HEK293 (cell line): ENCODE measurements around the gene OSTC.

Experiments
- CTCF ChIA-PET: fragments of 350-600 bp; formaldehyde crosslinking; extraction: SDS; loops from one replicate; lab custom pipeline; 2021; ENCODE audit warnings: antibody characterized with exemption; lab: Yijun Ruan, JAX
- POLR2A ChIA-PET: fragments of 300-600 bp; formaldehyde crosslinking; extraction: SDS; loops from one replicate; lab custom pipeline; 2020; ENCODE audit warnings: antibody characterized with exemption, inconsistent platforms; lab: Yijun Ruan, JAX
- H3K27ac ChIP-seq: fragments of 200-500 bp; sonication (Bioruptor generic); 2 replicates; pipeline ENCODE4 v1.5.1; 2014; ENCODE audit warnings: low read depth, low read length, control low read depth, inconsistent platforms; ENCODE audit errors: extremely low read depth
- H3K36me3 ChIP-seq, 2 experiments: fragments of 200-500 bp in 1 of 2; sonication (Bioruptor generic) in 1 of 2; 1 replicate in 1 of 2; 2 replicates in 1 of 2; pipeline ENCODE4 v1.5.1; 2014 to 2017; ENCODE audit warnings: inconsistent platforms in 2 of 2, low read length in 2 of 2; ENCODE audit not compliant: control insufficient read depth in 2 of 2, insufficient read depth in 1 of 2
- H3K4me1 ChIP-seq: fragments of 200-500 bp; sonication (Bioruptor generic); 2 replicates; pipeline ENCODE4 v1.5.1; 2014; ENCODE audit warnings: mild to moderate bottlenecking, low read length, inconsistent platforms; ENCODE audit not compliant: control insufficient read depth, insufficient read depth
- H3K4me3 ChIP-seq: 2 replicates; pipeline ENCODE4 v1.5.1; 2011; ENCODE audit warnings: low read depth, mild to moderate bottlenecking, control low read depth, low read length, moderate library complexity
- H3K9me3 ChIP-seq: fragments of 200-500 bp; sonication (Bioruptor generic); 2 replicates; pipeline ENCODE4 v1.5.1; 2014; ENCODE audit warnings: low read depth, low read length, inconsistent platforms; ENCODE audit not compliant: control insufficient read depth, insufficient read depth
- BCL6B ChIP-seq: fragments of 450-650 bp; formaldehyde crosslinking; IDR thresholded peaks from 2 replicates; pipeline ENCODE4 v1.5.1; 2017; ENCODE audit warnings: missing biosample characterization, missing genetic modification characterization
- HIC1 ChIP-seq: fragments of 450-650 bp; formaldehyde crosslinking; IDR thresholded peaks from 2 replicates; pipeline ENCODE4 v1.5.1; 2016; ENCODE audit warnings: missing biosample characterization, missing genetic modification characterization
- KLF1 ChIP-seq: fragments of 450-650 bp; formaldehyde crosslinking; IDR thresholded peaks from 2 replicates; pipeline ENCODE4 v1.5.1; 2016; ENCODE audit warnings: missing biosample characterization, missing genetic modification characterization
- PBX3 ChIP-seq: sonication (generic); formaldehyde crosslinking; IDR thresholded peaks from 2 replicates; pipeline ENCODE4 v1.8.1; 2022; ENCODE audit warnings: mild to moderate bottlenecking, moderate library complexity, missing genetic modification reagents
- SETDB1 ChIP-seq: IDR thresholded peaks from one replicate; pipeline ENCODE4 v1.6.1; 2017; ENCODE audit warnings: mild to moderate bottlenecking, low read length, moderate library complexity, mixed read lengths; ENCODE audit not compliant: insufficient read length
- SP7 ChIP-seq: fragments of 450-650 bp; formaldehyde crosslinking; IDR thresholded peaks from 2 replicates; pipeline ENCODE4 v1.5.1; 2016; ENCODE audit warnings: missing biosample characterization, missing genetic modification characterization
- ZBTB1 ChIP-seq: fragments of 450-650 bp; formaldehyde crosslinking; IDR thresholded peaks from 2 replicates; pipeline ENCODE4 v1.5.1; 2016; ENCODE audit warnings: missing biosample characterization, missing genetic modification characterization
- ZBTB48 ChIP-seq: fragments of 450-650 bp; formaldehyde crosslinking; IDR thresholded peaks from 2 replicates; pipeline ENCODE4 v1.5.1; 2016; ENCODE audit warnings: missing biosample characterization, missing genetic modification characterization
- ZBTB6 ChIP-seq: fragments of 450-650 bp; formaldehyde crosslinking; IDR thresholded peaks from 2 replicates; pipeline ENCODE4 v1.5.1; 2017; ENCODE audit warnings: missing biosample characterization, missing genetic modification characterization
- ZFP41 ChIP-seq: fragments of 450-650 bp; formaldehyde crosslinking; IDR thresholded peaks from 2 replicates; pipeline ENCODE4 v1.5.1; 2016; ENCODE audit warnings: missing biosample characterization, missing genetic modification characterization, borderline replicate concordance
- ZNF132 ChIP-seq: fragments of 450-650 bp; formaldehyde crosslinking; IDR thresholded peaks from 2 replicates; pipeline ENCODE4 v1.5.1; 2017; ENCODE audit warnings: missing biosample characterization, missing genetic modification characterization, borderline replicate concordance
- ZNF214 ChIP-seq: fragments of 450-650 bp; formaldehyde crosslinking; IDR thresholded peaks from 2 replicates; pipeline ENCODE4 v1.5.1; 2017; ENCODE audit warnings: missing biosample characterization, mild to moderate bottlenecking, missing genetic modification characterization, borderline replicate concordance
- ZNF248 ChIP-seq: fragments of 450-650 bp; formaldehyde crosslinking; IDR thresholded peaks from 2 replicates; pipeline ENCODE4 v1.5.1; 2017; ENCODE audit warnings: missing biosample characterization, missing genetic modification characterization
- ZNF274 ChIP-seq, 2 experiments: fragments of 200-500 bp in 1 of 2; fragments of 450-650 bp in 1 of 2; sonication (Bioruptor generic) in 1 of 2; formaldehyde crosslinking in 1 of 2; IDR thresholded peaks; 2 replicates each; pipeline versions ENCODE4 v1.5.1 to v1.6.1; 2014 to 2016; ENCODE audit warnings: borderline replicate concordance in 1 of 2, inconsistent platforms in 1 of 2, low read length in 1 of 2, missing biosample characterization in 1 of 2, missing genetic modification characterization in 1 of 2
- ZNF341 ChIP-seq: fragments of 450-650 bp; formaldehyde crosslinking; IDR thresholded peaks from 2 replicates; pipeline ENCODE4; 2016; ENCODE audit warnings: low read depth, missing biosample characterization, missing genetic modification characterization
- ZNF629 ChIP-seq: fragments of 450-650 bp; formaldehyde crosslinking; IDR thresholded peaks from 2 replicates; pipeline ENCODE4 v1.5.1; 2017; ENCODE audit warnings: missing biosample characterization, missing genetic modification characterization
- ZNF654 ChIP-seq: fragments of 450-650 bp; formaldehyde crosslinking; IDR thresholded peaks from 2 replicates; pipeline ENCODE4 v1.5.1; 2016; ENCODE audit warnings: low read depth, missing biosample characterization, missing genetic modification characterization
- ZNF660 ChIP-seq: fragments of 450-650 bp; IDR thresholded peaks from 2 replicates; pipeline ENCODE4 v1.5.1; 2018; ENCODE audit warnings: missing biosample characterization, mild to moderate bottlenecking, missing genetic modification characterization
- ZNF664 ChIP-seq: fragments of 450-650 bp; formaldehyde crosslinking; IDR thresholded peaks from 2 replicates; pipeline ENCODE4 v1.5.1; 2016; ENCODE audit warnings: missing biosample characterization, missing genetic modification characterization
- ZNF692 ChIP-seq: fragments of 450-650 bp; formaldehyde crosslinking; IDR thresholded peaks from 2 replicates; pipeline ENCODE4 v1.5.1; 2016; ENCODE audit warnings: missing biosample characterization, missing genetic modification characterization

The OSTC gene

GRCh38 chr4:108674356-108674977 is 24.1 kb downstream of the OSTC start:
- Histone ChIP-seq H3K9me3 (no peaks in the 10 kb centered on the region), H3K4me1 (no peaks in the 10 kb centered on the region), H3K27ac (no peak overlapping the region), H3K36me3 (peaks cover 0 to 15% of the 10 kb centered on the region in 2 experiments; a peak in 2 of 3 replicates), H3K4me3 (no peak overlapping the region)
- TF ChIP-seq ZNF274 (IDR thresholded peaks at IDR 0.05; ENCODE audit: low read length) (no peak), ZNF274 (tag by site-specific recombination; IDR thresholded peaks at IDR 0.05; ENCODE audit: borderline replicate concordance) (no peak), ZNF660 (no peak), ZNF629 (tag by site-specific recombination) (no peak), PBX3 (CRISPR knock-in tag) (no peak), ZBTB48 (tag by site-specific recombination) (no peak), ZBTB1 (tag by site-specific recombination) (no peak), ZNF664 (tag by site-specific recombination) (no peak)
- CTCF ChIA-PET: no interaction called here
- POLR2A ChIA-PET: no interaction called here

GRCh38 chr4:108681321-108681809 is 31.0 kb downstream of the OSTC start:
- H3K36me3 ChIP-seq: peaks cover 0 to 10% of the 10 kb centered on the region in 2 experiments; a peak in 1 of 3 replicates
- no peaks in the 10 kb centered on the region for H3K4me1 ChIP-seq
- TF ChIP-seq ZNF132 (tag by site-specific recombination): no peak
- TF ChIP-seq ZFP41 (tag by site-specific recombination): no peak
- no peak for TF ChIP-seq ZNF248 (tag by site-specific recombination)
- TF ChIP-seq BCL6B: no peak
- TF ChIP-seq HIC1 (tag by site-specific recombination): no peak
- TF ChIP-seq SP7 (tag by site-specific recombination): no peak
- H3K9me3 ChIP-seq: no peaks in the 10 kb centered on the region
- POLR2A ChIA-PET: no interaction called here
- CTCF ChIA-PET: no interaction called here
- H3K4me3 ChIP-seq: no peak overlapping the region
- no peak overlapping the region for H3K27ac ChIP-seq

GRCh38 chr4:108683479-108683878 is 33.1 kb downstream of the OSTC start:
- H3K4me1 ChIP-seq: no peaks in the 10 kb centered on the region
- ChIA-PET POLR2A (no interaction called here), CTCF (no interaction called here)

More at GRCh38 chr4:108683479-108683878, 33.1 kb downstream of the OSTC start:
- Histone ChIP-seq H3K9me3 (no peaks in the 10 kb centered on the region), H3K27ac (no peak overlapping the region), H3K4me3 (no peak overlapping the region), H3K36me3 (no peaks in the 10 kb centered on the region)
- no peak for TF ChIP-seq KLF1 (tag by site-specific recombination)
- TF ChIP-seq ZBTB6 (tag by site-specific recombination): peak; percentile 73; the same call in 1 of the 2 replicates
- no peak for TF ChIP-seq ZNF692 (tag by site-specific recombination)
- peak; percentile 62 for TF ChIP-seq ZNF654 (tag by site-specific recombination)
- no peak for TF ChIP-seq SETDB1
- no peak for TF ChIP-seq ZNF214 (tag by site-specific recombination)
- no peak for TF ChIP-seq ZNF341 (tag by site-specific recombination)
